Left ventricle myocardium inferior (tissue), 1 donor: Measurements from ENCODE around the gene LCP2. TPM values are rescaled to one million over a fixed set of nuclear protein-coding genes. Genes with fewer than 3 reads are reported as not detected.

ENCODE experiments used
- DNase-seq: peaks from one replicate; pipeline ENCODE4 v3.0.0-alpha.2; 2020
- H3K27ac ChIP-seq: fragments of 200-600 bp; replicated peaks from 2 replicates; pipeline ENCODE4 v1.8.0; 2021
- H3K27me3 ChIP-seq: fragments of 200-600 bp; 2 replicates; pipeline ENCODE4 v1.8.0; 2021; ENCODE audit warnings: low read depth
- H3K36me3 ChIP-seq: fragments of 200-600 bp; 2 replicates; pipeline ENCODE4 v1.8.0; 2021
- H3K4me1 ChIP-seq: fragments of 200-600 bp; 2 replicates; pipeline ENCODE4 v1.8.0; 2021
- H3K4me3 ChIP-seq: fragments of 200-600 bp; 2 replicates; pipeline ENCODE4 v1.8.0; 2021; ENCODE audit warnings: mild to moderate bottlenecking, moderate library complexity
- H3K9me3 ChIP-seq: fragments of 200-600 bp; replicated peaks from 2 replicates; pipeline ENCODE4 v1.8.0; 2021
- CTCF ChIP-seq: fragments of 200-600 bp; IDR thresholded peaks from 2 replicates; pipeline ENCODE4 v1.8.0; 2021; ENCODE audit warnings: antibody characterized with exemption, mild to moderate bottlenecking, borderline replicate concordance
- intact Hi-C: fragments of 100-400 bp; cut with micrococcal nuclease; formaldehyde crosslinking; loops from one replicate; pipeline ENCODE4 v1.11.0; 2022
- total RNA-seq: library from RNA; stranded (reverse); fragmentation: NEBNext Ultra II Directional; extraction: Animal tissue kit (Norgen Biotek cat#: 25700); gene quantifications from one replicate; pipeline ENCODE4 v1.2.1, GENCODE V29; 2021
- donor health status: DM: no; HTN: yes; CAD: no; lungs with severe emphysema.

Gene LCP2
- total RNA-seq, 1 donor from 2014 or later: 3.9 TPM

- H3K4me3 ChIP-seq: no peak overlapping the region
- no peak for TF ChIP-seq CTCF
- H3K27ac ChIP-seq: no peak overlapping the region
- H3K9me3 ChIP-seq: peaks cover 22% of the 10 kb centered on the region
- peaks cover 30% of the 10 kb centered on the region for H3K4me1 ChIP-seq
- no peak for DNase-seq
- H3K36me3 ChIP-seq: no peaks in the 10 kb centered on the region
- no peaks in the 10 kb centered on the region for H3K27me3 ChIP-seq
- intact Hi-C loops: no loop called here
These were observed 11.1 kb downstream of the LCP2 start for GRCh38 chr5:170286386-170286925.

GRCh38 chr5:170285181-170285580 lies 12.4 kb downstream of the LCP2 start:
- Histone ChIP-seq H3K4me1 (peaks cover 24% of the 10 kb centered on the region), H3K27me3 (no peaks in the 10 kb centered on the region), H3K4me3 (no peak overlapping the region), H3K9me3 (peaks cover 18% of the 10 kb centered on the region), H3K27ac (no peak overlapping the region), H3K36me3 (no peaks in the 10 kb centered on the region)
- DNase-seq: no peak
- intact Hi-C loops: no loop called here
- TF ChIP-seq CTCF: no peak

GRCh38 chr5:170284231-170284630 lies 13.3 kb downstream of the LCP2 start:
- Histone ChIP-seq H3K36me3 (no peaks in the 10 kb centered on the region), H3K27ac (no peak overlapping the region), H3K4me3 (no peak overlapping the region), H3K4me1 (peaks cover 30% of the 10 kb centered on the region), H3K9me3 (peaks cover 17% of the 10 kb centered on the region), H3K27me3 (no peaks in the 10 kb centered on the region)
- intact Hi-C loops: no loop called here
- no peak for DNase-seq
- TF ChIP-seq CTCF: no peak

GRCh38 chr5:170283296-170283695 lies 14.3 kb downstream of the LCP2 start:
- intact Hi-C loops: no loop called here
- H3K27ac ChIP-seq: no peak overlapping the region

GRCh38 chr5:170280011-170280493 lies 17.5 kb downstream of the LCP2 start:
- H3K36me3 ChIP-seq: no peaks in the 10 kb centered on the region
- TF ChIP-seq CTCF: no peak
- no peak for DNase-seq
- no peak overlapping the region for H3K4me3 ChIP-seq
- peaks cover 17% of the 10 kb centered on the region for H3K9me3 ChIP-seq
- intact Hi-C loops: no loop called here
- H3K27ac ChIP-seq: peak overlapping the region; percentile 42
- no peaks in the 10 kb centered on the region for H3K27me3 ChIP-seq
- H3K4me1 ChIP-seq: peaks cover 19% of the 10 kb centered on the region

More at GRCh38 chr5:170283296-170283695, 14.3 kb downstream of the LCP2 start:
- no peaks in the 10 kb centered on the region for H3K27me3 ChIP-seq
- no peak for TF ChIP-seq CTCF
- no peak for DNase-seq
- H3K9me3 ChIP-seq: peaks cover 17% of the 10 kb centered on the region
- peaks cover 29% of the 10 kb centered on the region for H3K4me1 ChIP-seq
- no peak overlapping the region for H3K4me3 ChIP-seq
- H3K36me3 ChIP-seq: no peaks in the 10 kb centered on the region

GRCh38 chr5:170279459-170279817 lies 18.1 kb downstream of the LCP2 start:
- H3K27me3 ChIP-seq: no peaks in the 10 kb centered on the region
- intact Hi-C loops: no loop called here
- peaks cover 12% of the 10 kb centered on the region for H3K9me3 ChIP-seq
- peaks cover 19% of the 10 kb centered on the region for H3K4me1 ChIP-seq
- H3K27ac ChIP-seq: peak overlapping the region; percentile 42
- no peaks in the 10 kb centered on the region for H3K36me3 ChIP-seq
- TF ChIP-seq CTCF: no peak
- no peak overlapping the region for H3K4me3 ChIP-seq
- no peak for DNase-seq
